SIG-M5 treated with dmso at 0.1 percent for 504 hours (cell line): ENCODE data around the gene OARD1.

Experiments
- DNase-seq: peaks from one replicate; lab custom pipeline; 2025; ENCODE audit not compliant: unreplicated experiment; lab: John Stamatoyannopoulos, UW

The OARD1 gene

GRCh38 chr6:41050536-41050935 lies 21.6 kb downstream of the OARD1 start:
- no peak for DNase-seq

GRCh38 chr6:41049955-41050354 lies 22.2 kb downstream of the OARD1 start:
- DNase-seq, result no peak

GRCh38 chr6:41049521-41049920 lies 22.6 kb downstream of the OARD1 start:
- no peak for DNase-seq

DNA sequence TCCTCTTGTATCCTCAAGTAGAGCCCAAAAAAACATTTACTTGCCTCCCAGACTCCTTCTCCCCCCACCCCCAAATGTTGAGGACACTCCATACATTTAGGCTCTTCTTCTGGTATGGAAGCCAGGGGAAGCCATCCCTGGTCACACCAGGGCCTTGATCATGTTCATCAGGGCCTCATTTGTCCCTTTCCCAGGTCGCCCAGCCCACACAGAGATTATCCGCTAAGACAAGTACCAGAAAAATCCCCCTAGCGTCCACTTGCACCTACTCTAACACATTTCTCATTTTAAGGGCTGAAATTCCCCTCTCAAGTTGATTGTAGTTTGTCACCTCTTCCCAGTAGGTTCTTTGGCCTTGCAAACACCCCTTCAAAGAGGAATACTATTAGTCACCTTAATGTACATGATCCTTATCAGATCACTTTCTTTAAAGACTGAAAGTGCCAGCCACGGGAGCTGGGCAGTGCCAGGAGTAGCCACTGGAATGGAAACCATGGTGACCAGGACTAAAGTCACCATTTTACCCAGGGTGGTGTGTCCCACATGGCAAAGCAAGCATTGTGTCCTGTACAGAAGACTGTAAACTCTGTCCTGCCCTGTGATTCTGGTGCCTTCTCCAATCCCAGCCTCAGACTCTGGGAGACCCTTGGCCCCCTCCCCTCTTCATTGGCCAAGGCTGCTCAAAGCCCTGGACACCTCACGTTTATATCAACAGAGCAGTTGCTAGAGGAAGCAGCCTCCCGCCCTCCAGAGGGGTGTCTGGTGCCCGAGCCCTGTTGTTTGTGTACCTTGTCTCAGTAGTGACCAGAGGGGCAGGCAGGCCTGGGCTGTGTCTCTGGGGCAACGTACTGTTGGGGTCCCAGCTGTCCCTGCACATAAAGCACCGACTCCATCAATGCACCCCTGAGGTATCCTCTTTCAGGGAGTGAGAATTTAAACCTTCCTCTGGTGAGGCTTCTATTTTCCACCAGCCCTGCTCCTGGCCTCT lies 24.1 kb downstream of the OARD1 start:
- DNase-seq, result no peak

- DNase-seq, result no peak
Measured at GRCh38 chr6:41047306-41047705, 24.9 kb downstream of the OARD1 start.

GRCh38 chr6:41046084-41046483 lies 26.1 kb downstream of the OARD1 start:
- no peak for DNase-seq

- DNase-seq, result no peak
Measured at GRCh38 chr6:41045664-41046063, 26.5 kb downstream of the OARD1 start.

- DNase-seq, result no peak
Measured at GRCh38 chr6:41043151-41043550, 29.0 kb downstream of the OARD1 start.

- DNase-seq, result no peak
Measured at GRCh38 chr6:41042226-41043055, 29.7 kb downstream of the OARD1 start, which contains the start of gene TSPO2. Gene TSPO2 (plus strand): TSS chr6:41042467. CDS start chr6:41042986, 519 bp downstream.

DNA sequence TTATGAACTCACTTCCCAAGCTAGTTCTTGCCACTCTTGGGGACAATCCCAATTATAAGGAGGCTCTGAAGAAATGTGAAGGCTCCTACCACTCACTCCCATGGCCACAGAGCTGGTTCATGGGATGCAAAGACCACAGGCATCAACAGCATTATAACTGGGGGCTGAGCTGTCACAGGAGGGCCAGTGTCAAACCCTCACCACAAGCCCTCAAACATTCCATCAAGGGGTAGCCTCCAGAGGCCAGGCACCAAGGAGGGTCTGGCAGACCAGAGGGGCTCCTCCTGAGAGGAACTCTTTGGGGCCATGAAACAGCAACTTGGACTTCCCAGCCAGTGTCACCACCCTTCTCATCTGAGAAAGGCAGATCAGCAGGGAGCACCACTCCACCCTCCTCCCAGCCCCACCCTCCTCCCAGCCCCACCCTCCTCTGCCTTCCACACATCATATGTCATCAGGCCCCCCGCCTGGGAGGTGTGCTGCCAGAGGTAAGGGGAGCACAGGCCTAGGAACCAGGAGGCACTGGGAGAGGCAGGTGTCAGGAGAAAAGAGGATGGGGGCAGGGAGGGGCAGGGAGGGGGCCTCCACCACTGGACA lies 31.1 kb downstream of the OARD1 start:
- DNase-seq, result no peak

DNA sequence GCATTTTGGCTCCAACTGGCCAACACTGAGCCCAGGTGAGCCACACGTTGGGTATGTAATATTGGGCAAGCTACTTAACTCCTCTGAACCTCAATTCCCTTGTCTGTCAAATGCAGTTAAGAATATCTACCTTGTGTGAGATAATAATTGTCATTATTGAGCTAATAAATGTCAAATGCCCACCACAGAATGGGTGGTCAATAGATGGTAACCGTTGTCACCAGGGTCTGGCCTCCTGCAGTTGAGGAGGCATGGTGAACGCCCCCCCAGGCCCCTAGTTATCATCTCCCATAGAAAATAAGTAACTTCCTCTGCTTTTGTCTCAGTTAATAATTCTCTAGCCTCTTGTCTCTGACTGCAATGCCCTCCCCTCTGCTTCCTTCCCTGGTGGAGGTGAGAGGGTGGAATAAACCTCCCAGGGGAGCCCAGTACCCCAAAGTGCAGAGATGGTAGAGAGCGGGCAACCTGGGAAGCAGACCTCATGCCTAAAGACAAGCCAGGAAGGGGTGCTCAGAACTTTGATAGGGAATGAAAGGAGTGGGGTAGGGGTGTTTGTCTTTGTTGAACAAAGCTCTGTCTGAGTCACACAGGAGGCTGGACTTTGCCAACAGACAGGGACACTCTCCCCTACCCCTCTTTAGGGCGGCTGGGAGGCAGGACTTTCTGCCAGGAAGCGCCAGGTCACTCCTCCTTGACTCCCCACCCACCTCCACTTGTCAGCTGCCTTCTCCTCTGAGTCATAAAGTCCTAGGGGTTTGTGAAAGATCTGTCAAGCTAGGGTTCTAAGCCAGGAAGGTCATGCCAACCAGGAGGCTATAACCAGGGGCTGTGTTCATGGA lies 31.8 kb downstream of the OARD1 start:
- no peak for DNase-seq

- peak; percentile 16 for DNase-seq
Measured at GRCh38 chr6:41039060-41039998, 32.8 kb downstream of the OARD1 start, which contains the start of gene UNC5CL. Gene UNC5CL (minus strand): TSS chr6:41039221. CDS start chr6:41035074, 4,147 bp downstream.

DNA sequence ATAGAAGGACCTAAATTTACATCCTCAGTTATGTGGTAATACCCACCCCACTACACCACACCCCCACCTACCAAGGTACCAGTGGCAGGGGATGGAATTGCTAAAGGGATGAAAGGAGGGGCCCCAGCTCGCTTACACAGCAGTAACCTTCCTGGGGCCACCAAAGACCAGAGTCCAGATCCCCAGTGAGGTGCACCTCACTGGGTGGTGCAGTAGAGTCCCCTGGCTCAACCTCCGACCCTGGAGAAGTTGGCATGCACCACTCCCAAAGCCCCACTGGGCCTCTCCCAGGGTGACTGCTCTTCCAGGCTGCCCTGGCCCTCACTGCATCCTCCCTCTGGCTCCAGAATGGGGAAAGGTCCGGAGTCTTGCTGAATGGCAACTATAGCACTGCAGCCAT lies 34.0 kb downstream of the OARD1 start:
- no peak for DNase-seq

DNA sequence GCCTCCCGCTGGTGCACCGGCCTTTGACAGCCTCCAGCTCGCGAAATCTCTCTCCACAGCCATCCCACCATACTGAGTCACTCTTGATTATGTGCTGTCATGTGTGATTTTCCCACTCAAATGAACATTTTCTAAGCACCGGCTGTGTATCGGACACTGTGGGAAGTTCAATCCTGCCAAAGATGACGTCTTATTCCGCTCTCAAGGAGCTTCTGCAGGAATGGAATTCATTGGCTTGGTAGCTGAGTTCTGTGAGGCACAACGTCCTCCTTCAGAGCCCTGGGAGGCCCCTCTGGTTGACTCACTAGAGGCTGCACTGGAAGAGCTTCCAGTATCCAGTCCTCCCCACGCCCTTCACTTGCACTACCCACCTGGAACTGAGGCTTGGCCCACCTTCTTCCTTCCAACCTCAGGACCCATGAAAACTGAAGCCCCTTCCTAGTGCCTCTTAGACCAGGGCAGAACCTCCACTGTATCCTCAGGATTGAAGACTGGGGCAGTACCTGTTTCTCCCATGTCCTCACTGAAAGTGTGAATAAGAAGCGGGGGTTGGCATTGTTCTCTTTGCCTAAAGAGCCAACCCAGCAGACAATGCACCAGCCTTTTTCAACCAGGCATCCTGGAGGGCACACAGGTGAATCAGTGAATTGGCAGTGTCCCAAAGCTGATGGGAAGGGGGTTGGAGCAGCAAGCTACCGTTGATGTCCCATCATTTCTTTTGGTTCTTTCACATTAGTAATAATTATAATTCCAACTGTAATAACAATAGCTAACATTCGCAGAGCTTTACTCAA lies 34.9 kb downstream of the OARD1 start:
- no peak for DNase-seq

GRCh38 chr6:41036601-41037000 lies 35.6 kb downstream of the OARD1 start:
- DNase-seq, result no peak

DNA sequence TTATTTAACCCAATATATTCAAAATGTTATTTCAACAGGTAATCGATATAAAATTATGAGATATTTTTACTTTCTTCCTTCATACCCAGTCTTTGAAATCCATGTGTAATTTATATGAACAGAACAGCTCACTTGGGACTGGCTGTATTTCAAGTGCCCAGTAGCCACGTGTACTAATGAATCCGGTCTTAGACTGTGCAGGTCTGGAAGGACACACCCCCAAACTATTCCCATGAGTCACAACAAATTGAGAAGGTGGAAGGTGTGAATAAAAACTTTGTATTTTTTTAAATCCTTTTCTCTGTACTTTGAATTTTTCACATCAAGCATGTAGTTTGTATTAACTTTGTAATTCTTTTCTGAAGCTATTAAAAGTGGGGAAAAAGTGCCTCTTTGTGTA lies 36.0 kb downstream of the OARD1 start:
- no peak for DNase-seq

GRCh38 chr6:41033776-41034175 lies 38.4 kb downstream of the OARD1 start:
- DNase-seq, result no peak

- DNase-seq, result no peak
Measured at GRCh38 chr6:41032830-41033229, 39.3 kb downstream of the OARD1 start.
